Measurements from ENCODE around the gene SLC39A11. TPM values are rescaled to one million over a fixed set of nuclear protein-coding genes. Genes with fewer than 3 reads are reported as not detected.
A peak's percentile ranks its signal among the peaks of the same experiment; 100 is the strongest.
"Not testable (repeated sequence)": the region's sequence is repeated elsewhere in the genome, so short reads cannot be mapped to it uniquely, and the experiment has no call there.

SLC39A11 gene
- total RNA-seq, 4 donors from 2014 or later = 23.0 to 30.9 (median 27.6) TPM

DNA sequence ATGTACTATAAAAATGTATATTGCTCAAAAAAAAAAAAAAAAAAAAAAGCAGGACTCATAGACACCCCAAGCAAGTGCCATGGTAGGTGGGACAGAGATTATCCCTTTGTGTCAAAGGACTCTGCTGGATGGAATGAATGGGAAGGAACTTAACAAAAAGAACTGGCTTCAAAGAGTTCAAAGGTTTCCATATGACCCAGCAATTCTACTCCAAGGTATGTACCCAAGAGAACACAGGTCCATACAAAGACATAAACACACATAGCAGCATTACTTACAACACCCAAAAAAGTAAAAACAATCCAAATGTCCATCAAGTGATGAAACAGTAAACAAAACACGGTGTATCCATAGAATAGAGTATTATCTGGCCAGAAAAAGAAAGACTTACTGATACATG is 255.2 kb downstream of the SLC39A11 start:
- Histone ChIP-seq H3K4me3 (no peak overlapping the region), H3K27ac (no peak overlapping the region), H3K27me3 (no peaks in the 10 kb centered on the region), H3K4me1 (no peaks in the 10 kb centered on the region), H3K36me3 (peaks cover 0 to 54% (median 0%) of the 10 kb centered on the region in 3 donors), H3K9me3 (peaks cover 0 to 5% (median 0%) of the 10 kb centered on the region in 3 donors)
- TF ChIP-seq, protein P1, sequence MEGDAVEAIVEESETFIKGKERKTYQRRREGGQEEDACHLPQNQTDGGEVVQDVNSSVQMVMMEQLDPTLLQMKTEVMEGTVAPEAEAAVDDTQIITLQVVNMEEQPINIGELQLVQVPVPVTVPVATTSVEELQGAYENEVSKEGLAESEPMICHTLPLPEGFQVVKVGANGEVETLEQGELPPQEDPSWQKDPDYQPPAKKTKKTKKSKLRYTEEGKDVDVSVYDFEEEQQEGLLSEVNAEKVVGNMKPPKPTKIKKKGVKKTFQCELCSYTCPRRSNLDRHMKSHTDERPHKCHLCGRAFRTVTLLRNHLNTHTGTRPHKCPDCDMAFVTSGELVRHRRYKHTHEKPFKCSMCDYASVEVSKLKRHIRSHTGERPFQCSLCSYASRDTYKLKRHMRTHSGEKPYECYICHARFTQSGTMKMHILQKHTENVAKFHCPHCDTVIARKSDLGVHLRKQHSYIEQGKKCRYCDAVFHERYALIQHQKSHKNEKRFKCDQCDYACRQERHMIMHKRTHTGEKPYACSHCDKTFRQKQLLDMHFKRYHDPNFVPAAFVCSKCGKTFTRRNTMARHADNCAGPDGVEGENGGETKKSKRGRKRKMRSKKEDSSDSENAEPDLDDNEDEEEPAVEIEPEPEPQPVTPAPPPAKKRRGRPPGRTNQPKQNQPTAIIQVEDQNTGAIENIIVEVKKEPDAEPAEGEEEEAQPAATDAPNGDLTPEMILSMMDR (IDR thresholded peaks at IDR 0.05) = no peak
- no peak for TF ChIP-seq POLR2A (IDR thresholded peaks at IDR 0.05)
- intact Hi-C loops (cut with DNase I) = no loop called here
- 43 to 52% methylated on average over 1 of the region's 1 CpG for WGBS, 2 donors
- no peak for DNase-seq

DNA sequence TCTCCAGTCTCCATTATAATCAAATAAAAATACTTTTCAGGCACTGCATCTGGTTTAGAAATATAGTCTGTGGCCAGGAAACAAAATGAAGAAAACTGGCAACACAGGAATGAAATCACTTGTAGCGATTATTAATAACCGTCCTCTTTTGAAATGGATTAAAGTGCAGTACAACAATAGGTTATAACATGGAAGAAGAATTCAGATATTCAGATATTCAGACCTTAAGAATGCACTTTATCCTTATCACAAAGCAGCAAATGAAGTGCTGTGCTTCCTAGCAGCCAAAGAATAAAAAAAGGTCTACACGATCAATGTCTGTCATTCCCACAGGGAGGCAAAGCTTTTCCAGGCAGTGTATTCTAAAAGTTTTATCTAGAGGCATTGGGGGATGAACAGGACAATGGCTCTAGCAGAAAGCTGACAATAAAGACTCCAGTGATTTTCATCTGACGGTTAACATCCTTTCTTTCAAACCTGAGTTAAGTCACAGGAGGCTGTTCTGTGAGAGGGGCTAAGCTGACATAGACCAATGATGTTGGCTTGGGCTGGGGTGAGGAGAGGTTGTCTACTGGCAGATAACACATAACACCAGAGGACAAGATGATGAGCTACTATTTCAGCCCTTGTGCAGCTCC is 259.2 kb downstream of the SLC39A11 start:
- WGBS, 2 donors = 94 to 98% methylated on average over 4 of the region's 4 CpGs
- H3K36me3 ChIP-seq = peaks cover 0 to 26% (median 0%) of the 10 kb centered on the region in 3 donors
- H3K27me3 ChIP-seq = no peaks in the 10 kb centered on the region
- TF ChIP-seq, protein P1 (IDR thresholded peaks at IDR 0.05) = no peak
- TF ChIP-seq POLR2A (IDR thresholded peaks at IDR 0.05) = no peak
- DNase-seq = no peak
- no peaks in the 10 kb centered on the region for H3K9me3 ChIP-seq
- H3K27ac ChIP-seq = no peak overlapping the region
- no peak overlapping the region for H3K4me3 ChIP-seq
- intact Hi-C loops (cut with DNase I) = no loop called here
- H3K4me1 ChIP-seq = no peaks in the 10 kb centered on the region

DNA sequence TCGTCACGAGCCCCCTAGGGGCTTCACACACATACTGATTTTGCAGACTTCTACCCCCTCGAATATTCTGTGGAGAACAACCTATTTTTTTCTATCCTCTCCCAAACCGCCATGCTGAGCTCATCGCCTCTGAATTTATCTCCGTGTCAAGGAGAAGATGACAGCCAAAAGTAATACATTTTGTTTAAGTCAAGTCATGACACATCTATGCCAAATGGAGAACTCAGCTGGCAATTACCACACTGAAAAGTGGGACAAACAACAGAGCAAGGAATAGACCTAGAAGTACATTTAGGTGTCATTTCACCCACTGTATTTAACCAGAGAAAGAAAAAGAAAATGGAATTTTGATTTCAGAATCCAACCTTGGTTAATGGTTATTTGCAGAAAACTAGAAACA is 260.2 kb downstream of the SLC39A11 start:
- no peaks in the 10 kb centered on the region for H3K27me3 ChIP-seq
- DNase-seq = no peak
- no peak overlapping the region for H3K4me3 ChIP-seq
- intact Hi-C loops (cut with DNase I) = no loop called here
- WGBS, 2 donors = 89 to 92% methylated on average over 6 of the region's 6 CpGs
- H3K27ac ChIP-seq = no peak overlapping the region
- TF ChIP-seq POLR2A (IDR thresholded peaks at IDR 0.05) = no peak
- TF ChIP-seq, protein P1 (IDR thresholded peaks at IDR 0.05) = no peak
- H3K9me3 ChIP-seq = no peaks in the 10 kb centered on the region
- H3K36me3 ChIP-seq = peaks cover 0 to 25% (median 0%) of the 10 kb centered on the region in 3 donors
- H3K4me1 ChIP-seq = no peaks in the 10 kb centered on the region

DNA sequence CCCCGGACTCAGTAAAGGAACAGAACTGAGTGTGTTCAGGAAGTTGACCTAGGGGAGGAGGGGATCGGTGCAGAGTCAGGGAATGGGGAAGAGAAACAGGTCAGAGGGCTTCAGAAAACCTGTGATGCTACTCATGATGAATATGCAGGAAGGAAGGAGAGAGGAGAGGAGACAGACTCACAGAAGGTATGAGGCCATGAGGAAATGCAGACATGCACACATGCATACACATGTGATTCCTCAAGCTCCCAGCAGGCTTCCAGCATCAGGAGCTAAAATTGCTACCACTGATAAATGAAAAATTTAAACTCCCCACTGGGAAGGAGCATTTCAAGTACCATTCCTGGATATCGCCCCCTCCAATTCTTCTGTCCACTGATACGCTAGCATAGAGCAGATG is 262.6 kb downstream of the SLC39A11 start:
- Histone ChIP-seq H3K4me3 (no peak overlapping the region), H3K4me1 (no peaks in the 10 kb centered on the region), H3K9me3 (peaks cover 0 to 16% (median 9%) of the 10 kb centered on the region in 3 donors), H3K27ac (no peak overlapping the region), H3K36me3 (peaks cover 0 to 26% (median 0%) of the 10 kb centered on the region in 3 donors), H3K27me3 (no peaks in the 10 kb centered on the region)
- WGBS, 2 donors = 80 to 88% methylated on average over 3 to 4 of the region's 4 CpGs
- TF ChIP-seq, protein P1 (IDR thresholded peaks at IDR 0.05) = no peak
- TF ChIP-seq POLR2A (IDR thresholded peaks at IDR 0.05) = no peak
- no peak for DNase-seq
- intact Hi-C loops (cut with DNase I) = no loop called here

DNA sequence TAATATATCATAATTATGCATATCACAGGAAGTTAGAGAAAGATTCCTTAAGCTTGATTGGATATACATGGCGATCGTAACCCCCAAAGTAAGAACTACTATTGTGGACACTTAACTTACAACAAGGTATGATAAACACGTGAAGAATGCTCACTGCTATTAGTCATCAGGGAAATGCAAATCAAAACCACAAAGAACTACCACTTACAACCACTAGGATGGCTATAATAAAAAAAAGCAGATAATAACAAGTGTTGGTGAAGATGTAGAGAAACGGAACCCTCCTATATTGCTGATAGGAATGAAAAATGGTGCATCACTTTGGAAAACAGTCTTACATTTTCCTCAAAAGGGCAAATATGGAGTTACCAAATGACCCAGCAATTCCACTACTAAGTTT is 265.9 kb downstream of the SLC39A11 start:
- 84 to 86% methylated on average over 4 of the region's 4 CpGs for WGBS, 2 donors
- Histone ChIP-seq H3K4me1 (no peaks in the 10 kb centered on the region), H3K27ac (no peak overlapping the region), H3K36me3 (peaks cover 0 to 37% (median 0%) of the 10 kb centered on the region in 3 donors), H3K9me3 (peaks cover 0 to 16% (median 14%) of the 10 kb centered on the region in 3 donors), H3K27me3 (no peaks in the 10 kb centered on the region), H3K4me3 (no peak overlapping the region)
- DNase-seq = no peak
- TF ChIP-seq, protein P1 (IDR thresholded peaks at IDR 0.05) = peak in 1 of 6 experiments; percentile 46
- TF ChIP-seq POLR2A (IDR thresholded peaks at IDR 0.05) = no peak
- intact Hi-C loops (cut with DNase I) = no loop called here

DNA sequence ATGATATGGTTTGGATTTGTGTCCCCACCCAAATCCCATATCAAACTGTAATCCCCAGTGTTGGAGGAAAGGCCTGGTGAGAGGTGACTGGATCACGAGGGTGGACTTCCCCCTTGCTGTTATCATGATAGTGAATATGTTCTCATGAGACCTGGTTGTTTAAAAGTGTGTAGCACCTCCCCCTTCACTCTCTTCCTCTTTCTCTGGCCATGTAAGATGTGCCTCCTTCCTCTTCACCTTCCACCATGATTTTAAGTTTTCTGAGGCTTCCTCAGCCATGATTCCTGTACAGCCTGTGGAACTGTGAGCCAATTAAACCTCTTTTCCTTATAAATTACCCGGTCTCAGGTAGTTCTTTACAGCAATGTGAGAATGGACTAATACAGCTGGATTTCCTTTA is 266.4 kb downstream of the SLC39A11 start:
- DNase-seq, H3K4me3 ChIP-seq: not testable (repeated sequence)
- 85 to 97% methylated on average over 2 of the region's 2 CpGs for whole genome bisulfite sequencing, 2 donors

More for the DNA sequence above, 266.4 kb downstream of the SLC39A11 start:
- H3K4me1 ChIP-seq; H3K27ac ChIP-seq; intact Hi-C loops (cut with DNase I); H3K27me3 ChIP-seq: not testable (repeated sequence)
- peaks cover 0 to 16% (median 14%) of the 10 kb centered on the region in 3 donors for H3K9me3 ChIP-seq
- peaks cover 0 to 37% (median 0%) of the 10 kb centered on the region in 3 donors for H3K36me3 ChIP-seq

Measured in esophagus squamous epithelium (tissue), 5 donors.